ENCODE data around the gene ACTN1.

GRCh38 chr14:68953196-68953555, 25.9 kb downstream of the ACTN1 start:
- TF ChIP-seq CTCF (IDR thresholded peaks at IDR 0.05; ENCODE audit: poor library complexity) = no peak
- TF ChIP-seq EZH2 (IDR thresholded peaks at IDR 0.05; ENCODE audit: borderline replicate concordance) = no peak

Data from hepatocyte (in vitro differentiated cells).